ENCODE results near the gene CCS.

GRCh38 chr11:66563832-66564231 is 29.2 kb upstream of the CCS start:
- TF ChIP-seq, protein P1, sequence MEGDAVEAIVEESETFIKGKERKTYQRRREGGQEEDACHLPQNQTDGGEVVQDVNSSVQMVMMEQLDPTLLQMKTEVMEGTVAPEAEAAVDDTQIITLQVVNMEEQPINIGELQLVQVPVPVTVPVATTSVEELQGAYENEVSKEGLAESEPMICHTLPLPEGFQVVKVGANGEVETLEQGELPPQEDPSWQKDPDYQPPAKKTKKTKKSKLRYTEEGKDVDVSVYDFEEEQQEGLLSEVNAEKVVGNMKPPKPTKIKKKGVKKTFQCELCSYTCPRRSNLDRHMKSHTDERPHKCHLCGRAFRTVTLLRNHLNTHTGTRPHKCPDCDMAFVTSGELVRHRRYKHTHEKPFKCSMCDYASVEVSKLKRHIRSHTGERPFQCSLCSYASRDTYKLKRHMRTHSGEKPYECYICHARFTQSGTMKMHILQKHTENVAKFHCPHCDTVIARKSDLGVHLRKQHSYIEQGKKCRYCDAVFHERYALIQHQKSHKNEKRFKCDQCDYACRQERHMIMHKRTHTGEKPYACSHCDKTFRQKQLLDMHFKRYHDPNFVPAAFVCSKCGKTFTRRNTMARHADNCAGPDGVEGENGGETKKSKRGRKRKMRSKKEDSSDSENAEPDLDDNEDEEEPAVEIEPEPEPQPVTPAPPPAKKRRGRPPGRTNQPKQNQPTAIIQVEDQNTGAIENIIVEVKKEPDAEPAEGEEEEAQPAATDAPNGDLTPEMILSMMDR (IDR thresholded peaks at IDR 0.05; ENCODE audit: low read depth, low read length, poor library complexity, severe bottlenecking), result no peak
- no peak for TF ChIP-seq EZH2phosphoT487 (IDR thresholded peaks at IDR 0.05; ENCODE audit: borderline replicate concordance, low read length)
